Stimulated activated CD4-positive, alpha-beta T cell treated with anti-CD3 and anti-CD28 coated beads, Interleukin-1b, Interleukin-23, amount 100 ng/mL, for 24 hours (primary cell): ENCODE results near the gene SLC13A2.
"Not testable (repeated sequence)": the region's sequence is repeated elsewhere in the genome, so short reads cannot be mapped to it uniquely, and the experiment has no call there.

Source experiments
- DNase-seq, 4 experiments: peaks; one replicate each; pipeline ENCODE4 v3.0.0-alpha.2; 2020; ENCODE audit warnings: low read depth in 4 of 4, low spot score in 1 of 4

SLC13A2 gene

GRCh38 chr17:28511858-28512461, 38.5 kb downstream of the SLC13A2 start:
- DNase-seq = no peak

GRCh38 chr17:28513476-28513875, 40.0 kb downstream of the SLC13A2 start:
- DNase-seq = no peak

GRCh38 chr17:28514561-28515002, 41.1 kb downstream of the SLC13A2 start:
- no peak for DNase-seq

- no peak for DNase-seq
These were observed 42.1 kb downstream of the SLC13A2 start for GRCh38 chr17:28515518-28515917.

GRCh38 chr17:28518132-28518531, 44.7 kb downstream of the SLC13A2 start:
- DNase-seq = no peak

- DNase-seq = no peak
These were observed 45.1 kb downstream of the SLC13A2 start for GRCh38 chr17:28518578-28518977.

- no peak for DNase-seq
These were observed 45.8 kb downstream of the SLC13A2 start for GRCh38 chr17:28519236-28519635.

GRCh38 chr17:28520687-28521086, 47.2 kb downstream of the SLC13A2 start:
- no peak for DNase-seq

- DNase-seq = no peak
These were observed 48.1 kb downstream of the SLC13A2 start for GRCh38 chr17:28521311-28522085.

- not testable (repeated sequence) for DNase-seq
These were observed 48.8 kb downstream of the SLC13A2 start for GRCh38 chr17:28522281-28522680.

- DNase-seq = no peak
These were observed 49.7 kb downstream of the SLC13A2 start for GRCh38 chr17:28523186-28523585.

GRCh38 chr17:28523876-28524275, 50.4 kb downstream of the SLC13A2 start:
- no peak for DNase-seq

- no peak for DNase-seq
These were observed 51.3 kb downstream of the SLC13A2 start for GRCh38 chr17:28524476-28525424.

- no peak for DNase-seq
These were observed 52.9 kb downstream of the SLC13A2 start for GRCh38 chr17:28526381-28526780.

GRCh38 chr17:28527181-28527681, 53.8 kb downstream of the SLC13A2 start:
- DNase-seq = no peak

- no peak for DNase-seq
These were observed 54.4 kb downstream of the SLC13A2 start for GRCh38 chr17:28527859-28528258.

- no peak for DNase-seq
These were observed 55.0 kb downstream of the SLC13A2 start for GRCh38 chr17:28528327-28529012.

- no peak for DNase-seq
These were observed 55.6 kb downstream of the SLC13A2 start for GRCh38 chr17:28529013-28529400.

- no peak for DNase-seq
These were observed 56.8 kb downstream of the SLC13A2 start for GRCh38 chr17:28530250-28530649.

GRCh38 chr17:28530926-28531325, 57.5 kb downstream of the SLC13A2 start:
- DNase-seq = no peak
